ENCODE data around the gene TNF. TPM values are rescaled to one million over a fixed set of nuclear protein-coding genes. Genes with fewer than 3 reads are reported as not detected.

Gene TNF
- total and polyA plus RNA-seq, 2 of the 13 experiments (the other 11 are each of a cell fraction or from before 2014, with no cell fraction given): not detected

GRCh38 chr6:31546958-31547726 is 28.2 kb upstream of the TNF start, which contains the start of gene NFKBIL1 (continued):
- TF ChIP-seq TFAP4 (IDR thresholded peaks at IDR 0.05; ENCODE audit: borderline replicate concordance, low read depth) (peak; percentile 76; the same call in 1 of the 2 replicates), ZNF672 (CRISPR knock-in tag; IDR thresholded peaks at IDR 0.05) (no peak), ZNF383 (CRISPR knock-in tag; IDR thresholded peaks at IDR 0.05; ENCODE audit: borderline replicate concordance) (peak; percentile 71; the same call in 1 of the 2 replicates), NBN (conservative IDR thresholded peaks at IDR 0.05) (no peak), KLF12 (CRISPR knock-in tag; IDR thresholded peaks at IDR 0.05; ENCODE audit: borderline replicate concordance) (peak; percentile 98), BRCA1 (CRISPR knock-in tag; IDR thresholded peaks at IDR 0.05) (no peak), ZBTB34 (CRISPR knock-in tag; IDR thresholded peaks at IDR 0.05) (no peak), ZBTB1 (CRISPR knock-in tag; IDR thresholded peaks at IDR 0.05; ENCODE audit: borderline replicate concordance) (no peak), CHD4 (IDR thresholded peaks at IDR 0.05; ENCODE audit: borderline replicate concordance, low read length) (no peak), TERF1 (CRISPR knock-in tag; IDR thresholded peaks at IDR 0.05) (no peak), ZNF335 (CRISPR knock-in tag; IDR thresholded peaks at IDR 0.05) (peak; percentile 98), ZNF546 (CRISPR knock-in tag; conservative IDR thresholded peaks at IDR 0.05) (no peak; the same call in 1 of the 2 replicates), KDM2A (CRISPR knock-in tag; IDR thresholded peaks at IDR 0.05; ENCODE audit: borderline replicate concordance, low read depth) (peak; percentile 59; the same call in 1 of the 2 replicates)
- TF ChIP-seq, protein P1, sequence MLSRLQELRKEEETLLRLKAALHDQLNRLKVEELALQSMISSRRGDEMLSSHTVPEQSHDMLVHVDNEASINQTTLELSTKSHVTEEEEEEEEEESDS (CRISPR knock-in tag; IDR thresholded peaks at IDR 0.05; ENCODE audit: borderline replicate concordance): no peak
- TF ChIP-seq, protein P2, sequence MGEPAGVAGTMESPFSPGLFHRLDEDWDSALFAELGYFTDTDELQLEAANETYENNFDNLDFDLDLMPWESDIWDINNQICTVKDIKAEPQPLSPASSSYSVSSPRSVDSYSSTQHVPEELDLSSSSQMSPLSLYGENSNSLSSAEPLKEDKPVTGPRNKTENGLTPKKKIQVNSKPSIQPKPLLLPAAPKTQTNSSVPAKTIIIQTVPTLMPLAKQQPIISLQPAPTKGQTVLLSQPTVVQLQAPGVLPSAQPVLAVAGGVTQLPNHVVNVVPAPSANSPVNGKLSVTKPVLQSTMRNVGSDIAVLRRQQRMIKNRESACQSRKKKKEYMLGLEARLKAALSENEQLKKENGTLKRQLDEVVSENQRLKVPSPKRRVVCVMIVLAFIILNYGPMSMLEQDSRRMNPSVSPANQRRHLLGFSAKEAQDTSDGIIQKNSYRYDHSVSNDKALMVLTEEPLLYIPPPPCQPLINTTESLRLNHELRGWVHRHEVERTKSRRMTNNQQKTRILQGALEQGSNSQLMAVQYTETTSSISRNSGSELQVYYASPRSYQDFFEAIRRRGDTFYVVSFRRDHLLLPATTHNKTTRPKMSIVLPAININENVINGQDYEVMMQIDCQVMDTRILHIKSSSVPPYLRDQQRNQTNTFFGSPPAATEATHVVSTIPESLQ (CRISPR knock-in tag; conservative IDR thresholded peaks at IDR 0.05): no peak
- TF ChIP-seq, protein P3, sequence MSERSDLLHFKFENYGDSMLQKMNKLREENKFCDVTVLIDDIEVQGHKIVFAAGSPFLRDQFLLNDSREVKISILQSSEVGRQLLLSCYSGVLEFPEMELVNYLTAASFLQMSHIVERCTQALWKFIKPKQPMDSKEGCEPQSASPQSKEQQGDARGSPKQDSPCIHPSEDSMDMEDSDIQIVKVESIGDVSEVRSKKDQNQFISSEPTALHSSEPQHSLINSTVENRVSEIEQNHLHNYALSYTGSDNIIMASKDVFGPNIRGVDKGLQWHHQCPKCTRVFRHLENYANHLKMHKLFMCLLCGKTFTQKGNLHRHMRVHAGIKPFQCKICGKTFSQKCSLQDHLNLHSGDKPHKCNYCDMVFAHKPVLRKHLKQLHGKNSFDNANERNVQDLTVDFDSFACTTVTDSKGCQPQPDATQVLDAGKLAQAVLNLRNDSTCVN (CRISPR knock-in tag; IDR thresholded peaks at IDR 0.05; ENCODE audit: borderline replicate concordance): 0 out of 2 replicates have a peak, but pooled peaks have one; percentile 41
- TF ChIP-seq, protein P4, sequence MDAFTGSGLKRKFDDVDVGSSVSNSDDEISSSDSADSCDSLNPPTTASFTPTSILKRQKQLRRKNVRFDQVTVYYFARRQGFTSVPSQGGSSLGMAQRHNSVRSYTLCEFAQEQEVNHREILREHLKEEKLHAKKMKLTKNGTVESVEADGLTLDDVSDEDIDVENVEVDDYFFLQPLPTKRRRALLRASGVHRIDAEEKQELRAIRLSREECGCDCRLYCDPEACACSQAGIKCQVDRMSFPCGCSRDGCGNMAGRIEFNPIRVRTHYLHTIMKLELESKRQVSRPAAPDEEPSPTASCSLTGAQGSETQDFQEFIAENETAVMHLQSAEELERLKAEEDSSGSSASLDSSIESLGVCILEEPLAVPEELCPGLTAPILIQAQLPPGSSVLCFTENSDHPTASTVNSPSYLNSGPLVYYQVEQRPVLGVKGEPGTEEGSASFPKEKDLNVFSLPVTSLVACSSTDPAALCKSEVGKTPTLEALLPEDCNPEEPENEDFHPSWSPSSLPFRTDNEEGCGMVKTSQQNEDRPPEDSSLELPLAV (CRISPR knock-in tag; conservative IDR thresholded peaks at IDR 0.05; ENCODE audit: low read depth): no peak
